DOHH2 (cell line): ENCODE results near the gene DNPH1.
A peak's percentile ranks its signal among the peaks of the same experiment; 100 is the strongest.

Experiments
- H3F3A ChIP-seq: fragments of 200-600 bp; sonication (generic), shearing (Covaris generic); 2 replicates; pipeline ENCODE4 v1.6.0; 2016; ENCODE audit warnings: antibody characterized with exemption, mild to moderate bottlenecking; ENCODE audit not compliant: control insufficient read depth, insufficient read depth
- H3K27ac ChIP-seq: fragments of 200-600 bp; sonication (generic); 2 replicates; pipeline ENCODE4 v1.5.1; 2014; ENCODE audit warnings: low read depth, mild to moderate bottlenecking, low read length, moderate library complexity
- H3K27me3 ChIP-seq: fragments of 200-600 bp; sonication (generic); 2 replicates; pipeline ENCODE4 v1.6.1; 2014; ENCODE audit warnings: mild to moderate bottlenecking, low read length, mixed read lengths; ENCODE audit not compliant: control insufficient read depth
- H3K36me3 ChIP-seq: fragments of 200-600 bp; sonication (generic); 2 replicates; pipeline ENCODE4 v1.6.1; 2014; ENCODE audit warnings: mild to moderate bottlenecking, low read length, moderate library complexity, mixed read lengths; ENCODE audit not compliant: control insufficient read depth
- H3K4me1 ChIP-seq: fragments of 200-600 bp; sonication (generic); 2 replicates; pipeline ENCODE4 v1.6.1; 2014; ENCODE audit warnings: mild to moderate bottlenecking, low read length, mixed read lengths; ENCODE audit not compliant: control insufficient read depth
- H3K4me2 ChIP-seq: fragments of 200-600 bp; sonication (generic); 2 replicates; pipeline ENCODE4 v1.6.0; 2014; ENCODE audit warnings: mild to moderate bottlenecking, low read length, moderate library complexity
- H3K4me3 ChIP-seq: fragments of 200-600 bp; sonication (generic); 2 replicates; pipeline ENCODE4 v1.5.1; 2014; ENCODE audit warnings: mild to moderate bottlenecking, low read length, mixed read lengths
- H3K79me2 ChIP-seq: fragments of 200-600 bp; sonication (generic); 2 replicates; pipeline ENCODE4 v1.6.1; 2014; ENCODE audit warnings: mild to moderate bottlenecking, low read length, mixed read lengths; ENCODE audit not compliant: control insufficient read depth
- H3K9me2 ChIP-seq: fragments of 200-600 bp; sonication (generic); replicated peaks from 2 replicates; pipeline ENCODE4 v1.6.1; 2014; ENCODE audit warnings: mild to moderate bottlenecking, low read length, mixed read lengths; ENCODE audit not compliant: control insufficient read depth
- H3K9me3 ChIP-seq: fragments of 200-600 bp; sonication (generic); 2 replicates; pipeline ENCODE4 v1.6.1; 2014; ENCODE audit warnings: antibody characterized with exemption, low read length, mixed read lengths; ENCODE audit not compliant: control insufficient read depth, insufficient read depth
- H4K20me1 ChIP-seq: fragments of 200-600 bp; sonication (generic); 2 replicates; pipeline ENCODE4 v1.6.0; 2014; ENCODE audit warnings: low read depth, mild to moderate bottlenecking, antibody characterized with exemption, low read length, moderate library complexity; ENCODE audit not compliant: control insufficient read depth, insufficient read depth
- EZH2phosphoT487 ChIP-seq: fragments of 200-600 bp; sonication (generic); IDR thresholded peaks from 2 replicates; pipeline ENCODE4 v1.6.1; 2017; ENCODE audit warnings: borderline replicate concordance, mild to moderate bottlenecking, antibody characterized with exemption, low read length, moderate library complexity, mixed read lengths
- TF ChIP-seq, protein P1 (sequence below): fragments of 200-600 bp; sonication (generic); IDR thresholded peaks from one replicate; pipeline ENCODE4 v1.5.1; 2014; ENCODE audit warnings: antibody characterized with exemption, mild to moderate bottlenecking, low read depth, low read length; ENCODE audit not compliant: poor library complexity, severe bottlenecking

Gene DNPH1

DNA sequence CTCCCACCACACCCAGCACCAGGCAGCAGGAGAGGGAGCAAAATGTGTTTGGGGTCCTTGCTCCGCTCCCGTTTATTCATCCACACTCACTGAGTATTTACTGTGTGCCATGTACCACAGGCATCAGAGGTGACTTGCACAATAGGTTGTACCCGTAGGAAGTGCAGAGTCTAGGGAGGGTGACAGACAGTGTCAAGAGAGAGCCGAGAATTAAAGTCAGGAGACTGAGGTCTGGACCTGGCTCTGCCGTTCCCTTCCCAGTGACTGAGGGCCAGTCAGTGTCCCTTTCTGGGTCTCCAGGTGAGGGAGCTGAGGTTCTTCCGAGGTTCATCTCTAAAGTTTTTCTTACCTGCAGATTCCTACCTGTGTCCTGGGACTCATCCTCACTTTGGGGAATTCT lies 36.3 kb upstream of the DNPH1 start:
- Histone ChIP-seq H3K36me3 (no peaks in the 10 kb centered on the region), H3K4me2 (no peak overlapping the region), H3K79me2 (no peaks in the 10 kb centered on the region), H3K27ac (no peak overlapping the region), H4K20me1 (no peaks in the 10 kb centered on the region), H3K9me3 (no peaks in the 10 kb centered on the region), H3F3A (peaks cover 3% of the 10 kb centered on the region; the same call in 1 of the 2 replicates), H3K4me1 (peaks cover 45% of the 10 kb centered on the region), H3K9me2 (no peaks in the 10 kb centered on the region), H3K4me3 (no peak overlapping the region), H3K27me3 (no peaks in the 10 kb centered on the region)
- TF ChIP-seq, protein P1, sequence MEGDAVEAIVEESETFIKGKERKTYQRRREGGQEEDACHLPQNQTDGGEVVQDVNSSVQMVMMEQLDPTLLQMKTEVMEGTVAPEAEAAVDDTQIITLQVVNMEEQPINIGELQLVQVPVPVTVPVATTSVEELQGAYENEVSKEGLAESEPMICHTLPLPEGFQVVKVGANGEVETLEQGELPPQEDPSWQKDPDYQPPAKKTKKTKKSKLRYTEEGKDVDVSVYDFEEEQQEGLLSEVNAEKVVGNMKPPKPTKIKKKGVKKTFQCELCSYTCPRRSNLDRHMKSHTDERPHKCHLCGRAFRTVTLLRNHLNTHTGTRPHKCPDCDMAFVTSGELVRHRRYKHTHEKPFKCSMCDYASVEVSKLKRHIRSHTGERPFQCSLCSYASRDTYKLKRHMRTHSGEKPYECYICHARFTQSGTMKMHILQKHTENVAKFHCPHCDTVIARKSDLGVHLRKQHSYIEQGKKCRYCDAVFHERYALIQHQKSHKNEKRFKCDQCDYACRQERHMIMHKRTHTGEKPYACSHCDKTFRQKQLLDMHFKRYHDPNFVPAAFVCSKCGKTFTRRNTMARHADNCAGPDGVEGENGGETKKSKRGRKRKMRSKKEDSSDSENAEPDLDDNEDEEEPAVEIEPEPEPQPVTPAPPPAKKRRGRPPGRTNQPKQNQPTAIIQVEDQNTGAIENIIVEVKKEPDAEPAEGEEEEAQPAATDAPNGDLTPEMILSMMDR, result no peak
- no peak for TF ChIP-seq EZH2phosphoT487

DNA sequence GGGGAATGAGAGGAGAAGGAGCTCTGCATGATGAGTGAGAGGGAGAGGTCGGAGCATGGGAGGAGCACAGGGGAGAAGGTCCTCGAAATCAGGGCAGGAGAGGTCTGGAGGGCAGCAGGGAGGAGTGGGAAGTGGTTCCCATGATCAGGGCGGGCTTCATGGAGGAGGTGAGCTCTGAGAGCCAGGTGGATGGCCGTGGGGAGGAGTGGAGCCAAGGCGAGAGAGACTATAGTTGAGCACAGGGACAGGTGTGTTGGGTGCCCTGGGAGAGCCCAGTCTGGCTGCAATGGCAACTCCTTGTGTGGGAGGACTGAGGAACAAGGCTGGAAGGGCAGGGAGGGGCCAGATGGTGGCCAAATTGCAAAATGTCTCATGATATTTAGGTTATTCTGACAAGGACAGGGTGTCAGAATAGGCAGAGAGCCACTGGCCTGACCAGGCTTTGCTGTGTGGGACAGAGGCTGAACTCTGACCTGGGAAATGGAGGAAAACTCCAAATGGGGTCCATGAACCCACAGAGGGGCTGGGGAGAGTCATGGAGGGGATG lies 35.4 kb upstream of the DNPH1 start:
- Histone ChIP-seq H3K9me2 (no peaks in the 10 kb centered on the region), H3K4me1 (peaks cover 36% of the 10 kb centered on the region), H3K4me3 (no peak overlapping the region), H3K27me3 (no peaks in the 10 kb centered on the region), H3K27ac (no peak overlapping the region), H3K9me3 (no peaks in the 10 kb centered on the region), H4K20me1 (no peaks in the 10 kb centered on the region), H3K4me2 (no peak overlapping the region), H3K79me2 (no peaks in the 10 kb centered on the region), H3K36me3 (no peaks in the 10 kb centered on the region), H3F3A (no peaks in the 10 kb centered on the region)
- TF ChIP-seq, protein P1, result no peak
- TF ChIP-seq EZH2phosphoT487, result no peak

DNA sequence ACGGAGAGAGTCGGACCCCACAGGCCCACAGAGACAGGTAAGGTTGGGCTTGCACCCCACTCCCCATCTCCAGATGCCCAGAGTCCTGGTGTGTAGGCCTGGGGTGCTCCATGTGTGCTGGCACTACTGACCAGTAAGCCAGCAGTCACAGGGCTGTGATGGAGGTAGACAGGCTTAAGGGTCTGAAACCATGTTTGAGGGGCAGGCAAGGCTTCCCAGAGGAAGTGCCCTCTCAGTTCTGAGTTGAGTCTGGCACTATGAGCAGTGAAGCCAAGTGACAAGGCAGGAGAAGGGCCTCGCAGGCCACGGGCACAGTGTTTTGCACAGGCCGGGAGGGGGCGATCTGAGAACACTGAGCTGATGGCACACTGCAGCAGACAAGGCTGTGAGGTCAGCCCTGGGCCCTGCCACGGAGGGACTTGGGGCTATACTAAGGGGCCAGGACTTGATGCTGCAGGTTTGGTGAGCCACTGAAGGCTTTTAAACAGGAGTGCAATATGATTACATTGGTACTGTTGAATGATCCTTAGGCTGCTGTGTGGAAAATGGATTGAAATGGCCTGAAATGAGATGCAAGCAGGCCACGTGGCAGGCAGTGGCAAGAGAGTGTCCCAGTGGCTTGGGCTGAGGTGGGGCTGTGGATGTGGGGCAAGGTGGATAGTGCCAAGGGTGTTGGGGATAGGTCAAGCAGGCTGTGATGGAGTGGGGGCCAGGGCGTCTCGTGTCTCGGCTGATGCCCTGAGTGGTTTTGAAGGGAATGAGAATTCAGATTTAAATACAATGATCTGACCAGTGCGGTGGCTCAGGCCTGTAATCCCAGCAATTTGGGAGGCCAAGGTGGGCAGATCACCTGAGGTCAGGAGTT lies 34.3 kb upstream of the DNPH1 start:
- TF ChIP-seq, protein P1, result peak; percentile 97
- no peak for TF ChIP-seq EZH2phosphoT487
- no peaks in the 10 kb centered on the region for H3K9me2 ChIP-seq
- no peaks in the 10 kb centered on the region for H3K27me3 ChIP-seq
- 0 out of 2 replicates have a peak overlapping the region, but pooled peaks have one; percentile 6 for H3K4me2 ChIP-seq
- H3K4me1 ChIP-seq, result peaks cover 25% of the 10 kb centered on the region
- H4K20me1 ChIP-seq, result no peaks in the 10 kb centered on the region
- no peaks in the 10 kb centered on the region; the same call in 1 of the 2 replicates for H3F3A ChIP-seq
- no peaks in the 10 kb centered on the region for H3K79me2 ChIP-seq
- no peak overlapping the region for H3K4me3 ChIP-seq
- H3K27ac ChIP-seq, result no peak overlapping the region
- no peaks in the 10 kb centered on the region for H3K9me3 ChIP-seq
- H3K36me3 ChIP-seq, result no peaks in the 10 kb centered on the region
